HL-60 (cell line): Measurements from ENCODE around the gene ARF6.

ENCODE experiments used
- GABPA ChIP-seq: IDR thresholded peaks from 2 replicates; pipeline ENCODE4 v1.6.1; 2012; ENCODE audit warnings: low read depth
- POLR2AphosphoS5 ChIP-seq: IDR thresholded peaks from 2 replicates; pipeline ENCODE4 v1.6.1; 2012; ENCODE audit warnings: low read depth
- TF ChIP-seq, protein P1 (sequence below): IDR thresholded peaks from one replicate; pipeline ENCODE4 v1.5.1; 2011; ENCODE audit warnings: low read length, control low read depth, inconsistent platforms; ENCODE audit not compliant: insufficient read depth

- TF ChIP-seq, protein P1, sequence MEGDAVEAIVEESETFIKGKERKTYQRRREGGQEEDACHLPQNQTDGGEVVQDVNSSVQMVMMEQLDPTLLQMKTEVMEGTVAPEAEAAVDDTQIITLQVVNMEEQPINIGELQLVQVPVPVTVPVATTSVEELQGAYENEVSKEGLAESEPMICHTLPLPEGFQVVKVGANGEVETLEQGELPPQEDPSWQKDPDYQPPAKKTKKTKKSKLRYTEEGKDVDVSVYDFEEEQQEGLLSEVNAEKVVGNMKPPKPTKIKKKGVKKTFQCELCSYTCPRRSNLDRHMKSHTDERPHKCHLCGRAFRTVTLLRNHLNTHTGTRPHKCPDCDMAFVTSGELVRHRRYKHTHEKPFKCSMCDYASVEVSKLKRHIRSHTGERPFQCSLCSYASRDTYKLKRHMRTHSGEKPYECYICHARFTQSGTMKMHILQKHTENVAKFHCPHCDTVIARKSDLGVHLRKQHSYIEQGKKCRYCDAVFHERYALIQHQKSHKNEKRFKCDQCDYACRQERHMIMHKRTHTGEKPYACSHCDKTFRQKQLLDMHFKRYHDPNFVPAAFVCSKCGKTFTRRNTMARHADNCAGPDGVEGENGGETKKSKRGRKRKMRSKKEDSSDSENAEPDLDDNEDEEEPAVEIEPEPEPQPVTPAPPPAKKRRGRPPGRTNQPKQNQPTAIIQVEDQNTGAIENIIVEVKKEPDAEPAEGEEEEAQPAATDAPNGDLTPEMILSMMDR: no peak
- TF ChIP-seq POLR2AphosphoS5 (no peak), GABPA (no peak)
These were observed 31.0 kb downstream of the ARF6 start for GRCh38 chr14:49923881-49924280.
